Thyroid gland (tissue), 4 donors: ENCODE measurements around the gene LARGE1. TPM values are rescaled to one million over a fixed set of nuclear protein-coding genes. Genes with fewer than 3 reads are reported as not detected.

ENCODE experiments used
- DNase-seq, 2 donors: peaks; one replicate each; pipeline ENCODE4 v3.0.0-alpha.2; 2019
- H3K27ac ChIP-seq, 3 donors: fragments of 200-600 bp; sonication (generic); 1 replicate in 2 of 3; 2 replicates in 1 of 3; pipeline ENCODE4 v1.5.1; 2016 to 2019; ENCODE audit warnings: mild to moderate bottlenecking in 1 of 3, moderate library complexity in 1 of 3
- H3K27me3 ChIP-seq: fragments of 200-600 bp; sonication (generic); one replicate; pipeline ENCODE4 v1.5.1; 2019
- H3K36me3 ChIP-seq, 2 donors: fragments of 200-600 bp; sonication (generic); one replicate each; pipeline ENCODE4 v1.5.1; 2016 to 2019
- H3K4me1 ChIP-seq, 2 donors: fragments of 200-600 bp; sonication (generic); one replicate each; pipeline ENCODE4 v1.5.1; 2017 to 2019
- H3K4me3 ChIP-seq, 3 donors: fragments of 200-600 bp; sonication (generic); replicated peaks in 1 of 3; 1 replicate in 2 of 3; 2 replicates in 1 of 3; pipeline ENCODE4 v1.5.1; 2016; ENCODE audit warnings: mild to moderate bottlenecking in 1 of 3
- H3K9me3 ChIP-seq: fragments of 200-600 bp; sonication (generic); one replicate; pipeline ENCODE4 v1.5.1; 2017
- POLR2A ChIP-seq, 2 donors: fragments of 450-650 bp; IDR thresholded peaks; one replicate each; pipeline ENCODE4 v1.6.1; 2017; ENCODE audit warnings: antibody characterized with exemption in 2 of 2, mild to moderate bottlenecking in 2 of 2, moderate library complexity in 1 of 2
- WGBS, 2 donors: methylation state at CpG; one replicate each; pipeline ENCODE4 v1.1.5; 2017; 5-methylcytosine and 5-hydroxymethylcytosine counted together
- intact Hi-C: fragments of 100-400 bp; cut with DNase I; formaldehyde crosslinking; loops from one replicate; pipeline ENCODE4 v1.15.1; 2023
- total RNA-seq, 4 donors: library from RNA; depleted of rRNA; stranded (reverse); fragments of >200 nt; gene quantifications; one replicate each; pipeline ENCODE4 v1.2.3, GENCODE V29; 2016
- TF ChIP-seq, protein P1 (sequence below), 6 experiments: fragments of 200-600 bp in 3 of 6; fragments of 450-650 bp in 3 of 6; sonication (generic) in 3 of 6; IDR thresholded peaks; one replicate each; pipeline ENCODE4 v1.5.1; 2016 to 2019; ENCODE audit warnings: antibody characterized with exemption in 6 of 6, mild to moderate bottlenecking in 2 of 6, inconsistent platforms in 1 of 6, moderate library complexity in 1 of 6

Gene LARGE1
- total RNA-seq, 4 donors from 2014 or later, result 13.6 to 16.3 (median 15.1) TPM

- intact Hi-C loops, result no loop called here
- Histone ChIP-seq H3K27ac (no peak overlapping the region), H3K4me3 (no peak overlapping the region), H3K4me1 (no peaks in the 10 kb centered on the region), H3K36me3 (no peaks in the 10 kb centered on the region), H3K9me3 (no peaks in the 10 kb centered on the region), H3K27me3 (no peaks in the 10 kb centered on the region)
- 59 to 71% methylated on average over 7 of the region's 7 CpGs for WGBS, 2 donors
- no peak for DNase-seq
- TF ChIP-seq, protein P1, sequence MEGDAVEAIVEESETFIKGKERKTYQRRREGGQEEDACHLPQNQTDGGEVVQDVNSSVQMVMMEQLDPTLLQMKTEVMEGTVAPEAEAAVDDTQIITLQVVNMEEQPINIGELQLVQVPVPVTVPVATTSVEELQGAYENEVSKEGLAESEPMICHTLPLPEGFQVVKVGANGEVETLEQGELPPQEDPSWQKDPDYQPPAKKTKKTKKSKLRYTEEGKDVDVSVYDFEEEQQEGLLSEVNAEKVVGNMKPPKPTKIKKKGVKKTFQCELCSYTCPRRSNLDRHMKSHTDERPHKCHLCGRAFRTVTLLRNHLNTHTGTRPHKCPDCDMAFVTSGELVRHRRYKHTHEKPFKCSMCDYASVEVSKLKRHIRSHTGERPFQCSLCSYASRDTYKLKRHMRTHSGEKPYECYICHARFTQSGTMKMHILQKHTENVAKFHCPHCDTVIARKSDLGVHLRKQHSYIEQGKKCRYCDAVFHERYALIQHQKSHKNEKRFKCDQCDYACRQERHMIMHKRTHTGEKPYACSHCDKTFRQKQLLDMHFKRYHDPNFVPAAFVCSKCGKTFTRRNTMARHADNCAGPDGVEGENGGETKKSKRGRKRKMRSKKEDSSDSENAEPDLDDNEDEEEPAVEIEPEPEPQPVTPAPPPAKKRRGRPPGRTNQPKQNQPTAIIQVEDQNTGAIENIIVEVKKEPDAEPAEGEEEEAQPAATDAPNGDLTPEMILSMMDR (IDR thresholded peaks at IDR 0.05), result no peak
- no peak for TF ChIP-seq POLR2A (IDR thresholded peaks at IDR 0.05)
Measured at GRCh38 chr22:33792832-33793231, 127.4 kb downstream of the LARGE1 start.

GRCh38 chr22:33789690-33790253, 130.5 kb downstream of the LARGE1 start:
- Histone ChIP-seq H3K4me1 (no peaks in the 10 kb centered on the region), H3K27ac (no peak overlapping the region), H3K36me3 (no peaks in the 10 kb centered on the region), H3K9me3 (no peaks in the 10 kb centered on the region), H3K4me3 (no peak overlapping the region), H3K27me3 (no peaks in the 10 kb centered on the region)
- intact Hi-C loops, result no loop called here
- TF ChIP-seq POLR2A (IDR thresholded peaks at IDR 0.05), result no peak
- TF ChIP-seq, protein P1 (IDR thresholded peaks at IDR 0.05), result no peak
- DNase-seq, result no peak
- WGBS, 2 donors, result 92 to 94% methylated on average over 4 of the region's 4 CpGs

DNA sequence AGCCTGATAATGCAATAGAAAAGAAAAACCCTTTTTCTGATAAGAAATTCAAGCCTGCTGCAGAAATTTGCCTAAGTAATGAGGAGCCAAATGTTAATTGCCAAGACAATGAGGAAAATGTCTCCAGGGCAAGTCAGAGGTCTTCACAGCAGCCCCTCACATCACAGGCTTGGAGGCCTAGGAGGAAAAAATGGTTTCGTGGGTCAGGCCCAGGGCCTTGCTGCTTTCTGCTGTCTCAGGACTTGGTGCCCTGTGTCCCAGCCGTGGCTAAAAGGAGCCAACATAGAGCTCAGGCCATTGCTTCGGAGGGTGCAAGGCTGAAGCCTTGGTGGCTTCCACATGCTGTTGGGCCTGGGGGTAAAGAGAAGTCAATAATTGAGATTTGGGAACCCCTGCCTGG, 131.3 kb downstream of the LARGE1 start:
- Histone ChIP-seq H3K4me1 (no peaks in the 10 kb centered on the region), H3K27me3 (no peaks in the 10 kb centered on the region), H3K4me3 (no peak overlapping the region), H3K36me3 (no peaks in the 10 kb centered on the region), H3K9me3 (no peaks in the 10 kb centered on the region), H3K27ac (no peak overlapping the region)
- TF ChIP-seq, protein P1 (IDR thresholded peaks at IDR 0.05), result no peak
- no peak for TF ChIP-seq POLR2A (IDR thresholded peaks at IDR 0.05)
- no peak for DNase-seq
- WGBS, 2 donors, result 92 to 94% methylated on average over 2 to 3 of the region's 3 CpGs
- intact Hi-C loops, result no loop called here

GRCh38 chr22:33787645-33788456, 132.4 kb downstream of the LARGE1 start:
- H3K27me3 ChIP-seq, result no peaks in the 10 kb centered on the region
- DNase-seq, result no peak
- TF ChIP-seq, protein P1 (IDR thresholded peaks at IDR 0.05), result no peak
- TF ChIP-seq POLR2A (IDR thresholded peaks at IDR 0.05), result no peak
- no peak overlapping the region for H3K27ac ChIP-seq
- H3K36me3 ChIP-seq, result no peaks in the 10 kb centered on the region
- 76 to 97% methylated on average over 4 of the region's 4 CpGs for WGBS, 2 donors
- H3K4me1 ChIP-seq, result no peaks in the 10 kb centered on the region
- H3K4me3 ChIP-seq, result no peak overlapping the region
- intact Hi-C loops, result no loop called here
- no peaks in the 10 kb centered on the region for H3K9me3 ChIP-seq

GRCh38 chr22:33786149-33786548, 134.1 kb downstream of the LARGE1 start:
- intact Hi-C loops, result no loop called here
- Histone ChIP-seq H3K36me3 (no peaks in the 10 kb centered on the region), H3K27me3 (no peaks in the 10 kb centered on the region), H3K4me3 (no peak overlapping the region), H3K4me1 (no peaks in the 10 kb centered on the region), H3K9me3 (no peaks in the 10 kb centered on the region), H3K27ac (no peak overlapping the region)
- DNase-seq, result no peak
- TF ChIP-seq, protein P1 (IDR thresholded peaks at IDR 0.05), result no peak
- no peak for TF ChIP-seq POLR2A (IDR thresholded peaks at IDR 0.05)
